Panc1 (cell line): ENCODE measurements around the gene AP3B1. TPM values are rescaled to one million over a fixed set of nuclear protein-coding genes. Genes with fewer than 3 reads are reported as not detected.

Experiments used
- ATAC-seq: fragments of 200-7000 bp; cut with Tn5 transposase; 2 replicates; pipeline ENCODE4 v1.9.1; 2020; ENCODE audit warnings: mild to moderate bottlenecking, moderate library complexity
- BruUV-seq: library from RNA; stranded (reverse); fragments of 400-500 nt; replicated peaks from 2 replicates; lab custom pipeline; 2021; lab: Mats Ljungman, UMichigan
- CTCF ChIA-PET: fragments of 300-600 bp; sonication (Branson Sonifier 250); formaldehyde crosslinking; loops from one replicate; lab custom pipeline; 2022; ENCODE audit warnings: antibody characterized with exemption; lab: Charles Lee
- POLR2A ChIA-PET: fragments of 300-600 bp; sonication (Branson Sonifier 250); formaldehyde crosslinking; loops from one replicate; lab custom pipeline; 2022; ENCODE audit warnings: antibody characterized with exemption; lab: Charles Lee
- DNase-seq: peaks from one replicate; pipeline ENCODE4 v3.0.0-alpha.2; 2010; ENCODE audit warnings: low read depth, low spot score
- H3K27ac ChIP-seq: 2 replicates; pipeline ENCODE4 v1.5.1; 2011; ENCODE audit warnings: mild to moderate bottlenecking, low read length, inconsistent platforms
- H3K27me3 ChIP-seq: fragments of 200-500 bp; sonication (Bioruptor generic); 2 replicates; pipeline ENCODE4 v1.6.0; 2014; ENCODE audit warnings: low read length, inconsistent platforms; ENCODE audit not compliant: control insufficient read depth, insufficient read depth
- H3K36me3 ChIP-seq: fragments of 200-500 bp; sonication (Bioruptor generic); 2 replicates; pipeline ENCODE4 v1.5.1; 2014; ENCODE audit warnings: inconsistent platforms, mild to moderate bottlenecking, low read length, moderate library complexity; ENCODE audit not compliant: control insufficient read depth, insufficient read depth
- H3K4me1 ChIP-seq: 2 replicates; pipeline ENCODE4 v1.5.1; 2011; ENCODE audit warnings: inconsistent platforms, mild to moderate bottlenecking, low read length, moderate library complexity; ENCODE audit not compliant: control insufficient read depth, insufficient read depth
- H3K4me3 ChIP-seq, 2 experiments: 2 replicates each; pipeline ENCODE4 v1.5.1; 2011 to 2012; ENCODE audit warnings: low read depth in 2 of 2, low read length in 2 of 2, mild to moderate bottlenecking in 2 of 2, inconsistent platforms in 1 of 2, moderate library complexity in 1 of 2
- H3K9me3 ChIP-seq: fragments of 200-500 bp; sonication (Bioruptor generic); 2 replicates; pipeline ENCODE4 v1.5.1; 2014; ENCODE audit warnings: low read depth, mild to moderate bottlenecking, inconsistent platforms, low read length, moderate library complexity; ENCODE audit not compliant: control insufficient read depth, insufficient read depth
- POLR2AphosphoS5 ChIP-seq: IDR thresholded peaks from 2 replicates; pipeline ENCODE4 v1.6.1; 2012; ENCODE audit warnings: mild to moderate bottlenecking, low read depth, low read length, moderate library complexity
- SIN3A ChIP-seq: IDR thresholded peaks from 2 replicates; pipeline ENCODE4 v1.6.1; 2012; ENCODE audit warnings: low read depth, mild to moderate bottlenecking, low read length, moderate library complexity, borderline replicate concordance; ENCODE audit not compliant: insufficient read depth
- TCF7L2 ChIP-seq: IDR thresholded peaks from 2 replicates; pipeline ENCODE4 v1.6.1; 2011; ENCODE audit warnings: mild to moderate bottlenecking, low read depth, low read length, inconsistent platforms
- in situ Hi-C: cut with HindIII; loops from 2 replicates; pipeline ENCODE4 v1.10.0; 2016; ENCODE audit warnings: low sequenced_read_pairs, low pct_unique_long_range_greater_than_20kb
- intact Hi-C: fragments of 100-400 bp; cut with micrococcal nuclease; formaldehyde crosslinking; loops from one replicate; pipeline ENCODE4 v1.10.0; 2022; ENCODE audit not compliant: unreplicated experiment
- total RNA-seq: library from RNA; stranded (reverse); gene quantifications from one replicate; pipeline ENCODE4 v1.2.1, GENCODE V29; 2021; ENCODE audit not compliant: unreplicated experiment
- TF ChIP-seq, protein P1 (sequence below), 2 experiments: IDR thresholded peaks; 2 replicates each; pipeline ENCODE4 v1.6.1; 2011 to 2012; ENCODE audit warnings: low read depth in 2 of 2, control low read depth in 1 of 2, low read length in 1 of 2, mild to moderate bottlenecking in 1 of 2, moderate library complexity in 1 of 2; ENCODE audit not compliant: insufficient read depth in 1 of 2
- TF ChIP-seq, protein P2 (sequence below): fragments of 450-650 bp; IDR thresholded peaks from 2 replicates; pipeline ENCODE4 v1.5.1; 2017; ENCODE audit warnings: mild to moderate bottlenecking

AP3B1 gene
- total RNA-seq, 1 experiment from 2014 or later, result 55.4 TPM

DNA sequence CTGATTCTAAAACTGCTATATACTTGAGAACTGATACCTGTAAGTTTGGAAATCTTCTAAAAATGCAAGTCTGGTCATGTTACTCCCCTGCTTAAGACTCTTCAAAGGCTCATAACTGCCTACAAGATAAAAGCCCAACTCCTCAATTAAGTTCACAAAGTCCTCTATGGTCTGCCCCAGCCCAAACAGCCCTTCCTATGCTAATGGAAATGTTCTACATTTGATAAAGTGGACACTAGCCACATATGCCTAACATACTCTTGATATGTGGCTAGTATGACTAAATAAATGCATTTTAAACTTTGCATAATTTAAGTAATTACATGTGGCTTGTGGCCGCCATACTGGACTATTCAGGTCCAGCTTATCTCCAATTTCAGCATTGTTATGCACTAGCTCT lies 204.5 kb downstream of the AP3B1 start:
- CTCF ChIA-PET, result interaction anchor here (0.6 kb wide), 1 partner anchor 17 kb away, joined by 17 read pairs; no protein-coding TSS in a partner anchor
- no peak for TF ChIP-seq TCF7L2
- no peak for TF ChIP-seq POLR2AphosphoS5
- TF ChIP-seq, protein P1, sequence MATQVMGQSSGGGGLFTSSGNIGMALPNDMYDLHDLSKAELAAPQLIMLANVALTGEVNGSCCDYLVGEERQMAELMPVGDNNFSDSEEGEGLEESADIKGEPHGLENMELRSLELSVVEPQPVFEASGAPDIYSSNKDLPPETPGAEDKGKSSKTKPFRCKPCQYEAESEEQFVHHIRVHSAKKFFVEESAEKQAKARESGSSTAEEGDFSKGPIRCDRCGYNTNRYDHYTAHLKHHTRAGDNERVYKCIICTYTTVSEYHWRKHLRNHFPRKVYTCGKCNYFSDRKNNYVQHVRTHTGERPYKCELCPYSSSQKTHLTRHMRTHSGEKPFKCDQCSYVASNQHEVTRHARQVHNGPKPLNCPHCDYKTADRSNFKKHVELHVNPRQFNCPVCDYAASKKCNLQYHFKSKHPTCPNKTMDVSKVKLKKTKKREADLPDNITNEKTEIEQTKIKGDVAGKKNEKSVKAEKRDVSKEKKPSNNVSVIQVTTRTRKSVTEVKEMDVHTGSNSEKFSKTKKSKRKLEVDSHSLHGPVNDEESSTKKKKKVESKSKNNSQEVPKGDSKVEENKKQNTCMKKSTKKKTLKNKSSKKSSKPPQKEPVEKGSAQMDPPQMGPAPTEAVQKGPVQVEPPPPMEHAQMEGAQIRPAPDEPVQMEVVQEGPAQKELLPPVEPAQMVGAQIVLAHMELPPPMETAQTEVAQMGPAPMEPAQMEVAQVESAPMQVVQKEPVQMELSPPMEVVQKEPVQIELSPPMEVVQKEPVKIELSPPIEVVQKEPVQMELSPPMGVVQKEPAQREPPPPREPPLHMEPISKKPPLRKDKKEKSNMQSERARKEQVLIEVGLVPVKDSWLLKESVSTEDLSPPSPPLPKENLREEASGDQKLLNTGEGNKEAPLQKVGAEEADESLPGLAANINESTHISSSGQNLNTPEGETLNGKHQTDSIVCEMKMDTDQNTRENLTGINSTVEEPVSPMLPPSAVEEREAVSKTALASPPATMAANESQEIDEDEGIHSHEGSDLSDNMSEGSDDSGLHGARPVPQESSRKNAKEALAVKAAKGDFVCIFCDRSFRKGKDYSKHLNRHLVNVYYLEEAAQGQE (IDR thresholded peaks at IDR 0.05; ENCODE audit: insufficient read depth in 1 of 2, low read depth in 2 of 2, low read length in 1 of 2), result no peak
- TF ChIP-seq, protein P2, sequence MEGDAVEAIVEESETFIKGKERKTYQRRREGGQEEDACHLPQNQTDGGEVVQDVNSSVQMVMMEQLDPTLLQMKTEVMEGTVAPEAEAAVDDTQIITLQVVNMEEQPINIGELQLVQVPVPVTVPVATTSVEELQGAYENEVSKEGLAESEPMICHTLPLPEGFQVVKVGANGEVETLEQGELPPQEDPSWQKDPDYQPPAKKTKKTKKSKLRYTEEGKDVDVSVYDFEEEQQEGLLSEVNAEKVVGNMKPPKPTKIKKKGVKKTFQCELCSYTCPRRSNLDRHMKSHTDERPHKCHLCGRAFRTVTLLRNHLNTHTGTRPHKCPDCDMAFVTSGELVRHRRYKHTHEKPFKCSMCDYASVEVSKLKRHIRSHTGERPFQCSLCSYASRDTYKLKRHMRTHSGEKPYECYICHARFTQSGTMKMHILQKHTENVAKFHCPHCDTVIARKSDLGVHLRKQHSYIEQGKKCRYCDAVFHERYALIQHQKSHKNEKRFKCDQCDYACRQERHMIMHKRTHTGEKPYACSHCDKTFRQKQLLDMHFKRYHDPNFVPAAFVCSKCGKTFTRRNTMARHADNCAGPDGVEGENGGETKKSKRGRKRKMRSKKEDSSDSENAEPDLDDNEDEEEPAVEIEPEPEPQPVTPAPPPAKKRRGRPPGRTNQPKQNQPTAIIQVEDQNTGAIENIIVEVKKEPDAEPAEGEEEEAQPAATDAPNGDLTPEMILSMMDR, result no peak
- TF ChIP-seq SIN3A, result no peak
- no peak overlapping the region for H3K4me3 ChIP-seq
- no peaks in the 10 kb centered on the region for H3K27me3 ChIP-seq
- DNase-seq, result no peak
- no TSS peak for BruUV-seq
- intact Hi-C loops (no loop called here), in situ Hi-C loops (no loop called here)
- H3K27ac ChIP-seq, result no peak overlapping the region
- ATAC-seq, result no peak
- H3K9me3 ChIP-seq, result no peaks in the 10 kb centered on the region
- peaks cover 6% of the 10 kb centered on the region for H3K36me3 ChIP-seq
- H3K4me1 ChIP-seq, result no peaks in the 10 kb centered on the region
- POLR2A ChIA-PET, result no interaction called here

DNA sequence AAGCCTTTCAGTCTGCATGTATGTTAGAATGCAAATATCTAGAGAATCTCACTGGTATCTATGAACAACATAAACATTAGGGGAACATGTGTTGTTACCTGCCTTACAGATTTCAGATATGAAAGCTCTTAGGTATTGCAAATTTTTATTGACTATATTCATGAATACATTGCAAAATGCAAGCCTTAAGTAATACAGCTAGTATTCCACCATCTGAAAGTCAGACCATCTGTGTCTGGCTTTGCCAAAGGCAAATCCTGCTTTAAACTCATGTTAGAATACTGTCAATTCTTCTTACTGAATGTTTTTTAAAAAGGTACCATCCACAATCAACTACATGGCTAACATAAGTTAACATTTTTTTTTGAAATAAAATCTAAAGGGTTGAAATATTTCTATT lies 215.6 kb downstream of the AP3B1 start:
- CTCF ChIA-PET, result no interaction called here
- POLR2A ChIA-PET, result no interaction called here
- DNase-seq (no peak), ATAC-seq (no peak)
- Histone ChIP-seq H3K36me3 (peaks cover 2% of the 10 kb centered on the region; the same call in 1 of the 2 replicates), H3K27ac (no peak overlapping the region), H3K4me1 (no peaks in the 10 kb centered on the region), H3K9me3 (no peaks in the 10 kb centered on the region), H3K4me3 (no peak overlapping the region), H3K27me3 (no peaks in the 10 kb centered on the region)
- in situ Hi-C loops (no loop called here), intact Hi-C loops (no loop called here)
- BruUV-seq, result no TSS peak
- TF ChIP-seq, protein P1 (IDR thresholded peaks at IDR 0.05; ENCODE audit: insufficient read depth in 1 of 2, low read depth in 2 of 2, low read length in 1 of 2), result no peak
- TF ChIP-seq, protein P2, result no peak
- TF ChIP-seq POLR2AphosphoS5 (no peak), SIN3A (no peak), TCF7L2 (no peak)
